SK-N-DZ (cell line): Measurements from ENCODE around the gene TNXB.
"Not testable (repeated sequence)": the region's sequence is repeated elsewhere in the genome, so short reads cannot be mapped to it uniquely, and the experiment has no call there.

Experiments
- DNase-seq: peaks from one replicate; pipeline ENCODE4 v3.0.0-alpha.2; 2015; ENCODE audit warnings: low spot score

Gene TNXB

DNA sequence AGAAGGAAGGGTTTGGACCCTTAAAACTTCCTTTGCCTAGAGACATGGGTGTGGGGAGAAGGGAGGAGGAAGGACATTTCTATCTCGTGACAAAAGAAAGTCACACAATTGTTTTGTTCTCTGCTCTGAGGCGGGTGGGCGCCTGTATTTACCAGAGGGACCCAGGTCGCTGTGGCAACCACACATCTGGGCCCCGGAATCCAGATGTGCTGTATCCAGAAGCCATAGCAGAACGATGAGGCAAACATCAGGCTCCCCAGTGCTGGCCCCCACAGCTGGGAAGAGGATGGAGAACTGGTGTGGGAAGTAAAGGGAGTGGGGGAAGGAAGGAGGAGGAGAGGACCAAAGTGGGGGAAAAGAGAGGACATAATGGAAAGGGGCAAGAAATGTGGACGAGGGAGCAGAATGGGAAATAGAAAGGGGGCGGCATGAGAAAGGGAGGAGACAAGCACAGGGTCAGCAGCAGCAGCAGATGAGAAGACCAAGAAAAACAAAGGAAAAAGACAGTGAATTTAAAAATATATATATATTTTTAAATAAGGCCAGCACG lies 3.4 kb upstream of the TNXB start:
- no peak for DNase-seq

DNA sequence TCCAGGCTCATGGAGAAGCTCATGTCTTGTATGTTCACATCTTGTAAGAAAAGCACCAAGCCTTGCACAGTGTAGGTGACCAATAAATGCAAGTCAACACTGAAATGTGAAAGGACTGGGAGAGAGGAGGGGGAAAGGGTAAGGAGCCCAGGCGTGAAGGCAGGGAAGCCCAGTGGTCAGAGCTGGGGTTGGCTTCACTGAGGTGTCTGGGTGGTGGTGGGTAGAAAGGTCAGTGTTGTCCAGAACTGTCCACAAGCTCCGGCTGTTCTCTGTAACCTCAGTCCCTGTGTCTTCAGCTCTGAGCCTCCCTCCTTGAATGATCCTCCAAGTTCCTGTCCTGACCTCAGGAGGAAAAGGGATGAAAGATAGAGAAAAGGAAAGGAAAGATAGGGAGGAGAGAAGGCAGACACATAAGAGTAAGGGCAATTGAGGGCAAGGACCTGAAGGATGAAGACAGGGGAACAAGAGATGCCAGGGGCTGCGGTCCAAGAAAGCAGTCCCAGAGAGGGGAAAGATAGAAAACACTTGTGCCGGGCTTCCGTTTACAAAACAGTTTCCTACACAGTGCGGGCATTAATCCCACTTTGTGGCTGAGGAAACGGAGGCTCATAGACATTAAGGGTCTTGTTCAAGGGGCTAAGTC lies 2.4 kb upstream of the TNXB start:
- DNase-seq, result no peak

DNA sequence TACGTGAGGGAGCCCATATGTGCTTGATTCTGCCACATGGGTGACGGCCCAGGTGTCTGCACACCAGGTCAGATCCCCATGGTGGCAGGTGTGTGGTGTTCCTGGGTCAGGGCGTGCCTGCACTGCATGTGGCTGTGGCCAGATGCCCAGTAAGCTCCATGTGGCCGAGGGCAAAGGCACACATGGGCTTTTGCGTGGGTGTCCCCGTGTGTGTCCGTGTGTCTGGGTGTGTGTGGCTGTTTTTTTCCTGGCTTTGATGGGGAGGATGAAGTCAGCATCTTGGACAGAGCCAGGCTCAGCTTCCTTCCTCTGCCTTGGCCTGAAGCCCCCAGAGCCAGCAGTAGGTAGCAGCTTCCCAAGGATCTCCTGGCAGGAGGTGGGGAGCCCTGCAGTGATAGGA lies 1.5 kb upstream of the TNXB start:
- DNase-seq, result no peak

DNA sequence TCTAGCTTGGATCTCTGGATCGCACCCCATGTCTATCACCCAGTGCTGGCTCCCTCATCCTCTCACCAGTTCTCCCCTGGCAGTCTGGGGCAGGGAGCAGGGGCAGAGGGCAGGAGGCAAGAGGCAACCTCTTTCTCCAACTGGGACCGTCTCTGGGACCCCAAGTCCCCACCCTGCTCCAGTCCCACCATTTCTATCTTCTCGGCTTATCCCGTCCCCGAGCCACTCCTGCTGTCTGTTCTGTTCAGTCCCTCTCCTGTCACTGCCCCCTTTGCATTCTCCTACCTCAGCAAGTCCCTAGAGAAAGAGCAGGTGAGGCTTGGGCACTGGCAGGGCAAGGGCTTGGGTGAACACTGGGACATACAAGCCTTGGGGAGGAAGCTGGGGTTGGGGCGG lies 625 bp upstream of the TNXB start:
- no peak for DNase-seq

DNA sequence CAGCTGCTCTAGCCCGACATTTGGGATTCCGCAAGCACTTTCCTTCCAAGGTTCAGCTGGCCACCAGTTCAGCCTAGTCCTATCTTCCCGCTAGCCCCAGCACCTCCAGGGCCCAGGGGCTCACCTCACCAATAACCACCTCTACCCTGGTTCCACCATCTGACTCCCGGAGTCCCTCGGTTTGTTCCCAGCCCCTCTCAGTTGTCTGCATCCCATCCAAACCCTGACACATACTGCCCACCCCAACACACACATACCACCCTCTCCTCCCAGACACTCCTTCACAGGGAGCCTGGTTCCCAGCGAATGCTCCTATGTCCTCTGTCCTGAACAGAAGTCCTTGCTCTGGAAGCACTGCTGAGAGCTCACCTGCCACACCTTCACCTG lies 418 bp downstream of the TNXB start:
- no peak for DNase-seq

DNA sequence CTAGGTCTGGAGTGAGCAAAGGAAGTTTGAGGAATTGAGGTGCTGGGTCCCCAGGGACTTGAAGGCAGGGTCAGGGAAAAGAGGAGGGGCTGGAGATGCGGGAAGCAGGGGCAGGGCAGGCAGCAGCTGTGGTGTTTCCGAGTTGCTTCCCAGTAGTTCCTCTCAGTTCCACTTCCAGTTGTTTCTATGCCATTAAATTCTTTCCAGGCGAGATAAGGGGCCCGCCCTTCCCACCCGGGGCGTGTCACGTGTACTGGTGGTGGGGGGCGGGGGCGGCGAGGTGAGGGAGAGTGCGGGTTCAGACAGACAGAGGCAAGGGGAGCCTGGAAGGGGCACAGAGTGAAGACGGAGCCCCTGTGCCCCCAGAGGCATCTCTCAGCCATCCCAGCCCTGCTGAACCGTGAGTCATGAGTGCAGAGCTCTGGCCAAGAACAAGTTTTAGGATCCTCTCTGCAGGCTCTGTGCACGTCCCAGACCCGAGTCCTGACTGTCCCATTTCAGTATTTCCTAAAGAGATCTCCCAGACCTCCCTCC lies 977 bp downstream of the TNXB start:
- DNase-seq, result no peak

DNA sequence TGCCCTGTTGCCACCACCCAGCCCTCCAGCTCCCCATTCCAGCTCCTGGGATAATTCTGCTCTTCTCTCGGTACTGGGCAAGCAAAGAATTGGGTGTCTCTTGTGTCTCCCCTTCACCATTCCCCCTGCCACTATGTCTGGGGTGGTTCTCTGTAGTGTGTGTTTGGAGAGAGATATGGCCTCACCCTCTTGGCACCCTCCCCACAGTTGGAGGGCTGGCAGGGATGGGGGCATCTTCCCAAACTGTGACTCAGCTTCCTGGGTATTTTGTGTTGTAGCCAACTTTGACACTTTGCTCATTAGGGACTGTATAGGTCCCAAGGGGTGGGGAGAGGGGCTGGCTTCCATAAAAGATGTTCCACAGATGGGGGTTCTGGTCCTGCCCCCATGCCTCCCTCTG lies 1.7 kb downstream of the TNXB start:
- no peak for DNase-seq

DNA sequence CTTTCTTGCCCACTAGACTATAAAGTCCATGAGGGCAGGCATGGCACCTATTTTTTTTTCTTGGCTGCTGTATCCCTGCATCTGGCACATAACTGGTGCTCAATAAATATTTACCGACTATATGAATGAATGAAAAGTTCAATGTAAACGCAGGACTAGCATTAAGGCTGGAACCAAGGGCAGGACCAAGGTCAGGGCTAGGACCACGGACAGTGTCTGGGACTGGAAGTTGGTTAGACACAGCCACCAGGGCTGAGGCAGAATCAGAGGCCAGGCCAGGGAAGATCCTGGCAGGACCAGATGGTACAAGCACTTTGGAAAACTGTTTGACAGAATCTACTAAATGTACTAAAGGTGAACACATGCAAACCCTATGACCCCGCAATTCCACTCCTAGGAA lies 3.7 kb downstream of the TNXB start:
- no peak for DNase-seq

DNA sequence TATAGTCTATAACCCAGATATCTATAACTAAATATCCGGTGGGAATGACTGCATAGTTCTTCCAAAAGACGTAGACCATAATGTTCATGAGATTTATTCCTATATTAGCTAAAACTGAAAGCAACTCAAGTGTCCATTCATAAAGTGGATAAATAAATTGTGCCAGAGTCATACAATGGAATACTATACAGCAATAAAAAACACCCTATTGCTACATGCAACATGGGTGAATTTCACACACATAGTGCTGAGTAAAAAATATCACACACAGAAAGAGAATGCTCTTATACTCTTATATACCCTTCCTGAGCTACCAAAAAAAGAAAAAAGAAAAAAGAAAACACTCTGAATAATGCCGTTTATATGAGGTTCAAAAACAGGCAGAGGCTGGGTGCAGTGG lies 6.9 kb downstream of the TNXB start:
- no peak for DNase-seq

DNA sequence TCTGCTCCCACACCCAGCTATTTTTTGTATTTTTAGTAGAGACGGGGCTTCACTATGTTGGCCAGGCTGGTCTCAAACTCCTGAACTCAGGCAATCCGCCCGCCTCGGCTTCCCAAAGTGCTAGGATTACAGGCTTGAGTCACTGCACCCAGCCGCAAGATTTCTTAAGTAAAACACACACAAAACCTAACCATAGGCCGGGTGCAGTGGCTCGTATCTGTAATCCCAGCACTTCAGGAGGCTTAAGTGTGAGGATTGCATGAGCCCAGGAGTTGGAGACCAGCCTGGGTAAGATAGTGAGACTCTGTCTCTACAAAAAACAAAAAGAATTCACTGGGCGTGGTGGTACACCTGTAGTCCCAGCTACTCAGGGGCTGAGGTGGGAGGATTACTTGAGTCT lies 8.9 kb downstream of the TNXB start:
- not testable (repeated sequence) for DNase-seq

DNA sequence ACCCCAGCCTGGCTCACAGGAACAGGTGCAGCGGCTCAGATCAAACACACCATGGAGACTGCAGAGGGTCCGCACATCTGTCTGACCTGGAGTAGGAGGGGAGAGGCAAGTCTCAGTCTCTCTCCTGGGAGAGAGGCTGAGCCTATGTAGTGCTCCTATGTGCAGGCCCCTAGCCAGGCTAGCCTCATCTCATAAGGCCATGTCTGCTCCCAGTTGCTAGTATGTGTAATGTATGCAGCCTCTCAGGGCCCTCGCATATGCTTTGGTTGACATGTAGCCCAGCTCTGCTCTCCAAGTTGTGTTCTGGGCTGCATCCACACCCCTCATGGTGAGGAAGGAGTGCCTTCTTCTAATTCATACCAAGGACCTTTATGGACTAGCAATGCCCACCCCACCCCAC lies 11.8 kb downstream of the TNXB start:
- no peak for DNase-seq

DNA sequence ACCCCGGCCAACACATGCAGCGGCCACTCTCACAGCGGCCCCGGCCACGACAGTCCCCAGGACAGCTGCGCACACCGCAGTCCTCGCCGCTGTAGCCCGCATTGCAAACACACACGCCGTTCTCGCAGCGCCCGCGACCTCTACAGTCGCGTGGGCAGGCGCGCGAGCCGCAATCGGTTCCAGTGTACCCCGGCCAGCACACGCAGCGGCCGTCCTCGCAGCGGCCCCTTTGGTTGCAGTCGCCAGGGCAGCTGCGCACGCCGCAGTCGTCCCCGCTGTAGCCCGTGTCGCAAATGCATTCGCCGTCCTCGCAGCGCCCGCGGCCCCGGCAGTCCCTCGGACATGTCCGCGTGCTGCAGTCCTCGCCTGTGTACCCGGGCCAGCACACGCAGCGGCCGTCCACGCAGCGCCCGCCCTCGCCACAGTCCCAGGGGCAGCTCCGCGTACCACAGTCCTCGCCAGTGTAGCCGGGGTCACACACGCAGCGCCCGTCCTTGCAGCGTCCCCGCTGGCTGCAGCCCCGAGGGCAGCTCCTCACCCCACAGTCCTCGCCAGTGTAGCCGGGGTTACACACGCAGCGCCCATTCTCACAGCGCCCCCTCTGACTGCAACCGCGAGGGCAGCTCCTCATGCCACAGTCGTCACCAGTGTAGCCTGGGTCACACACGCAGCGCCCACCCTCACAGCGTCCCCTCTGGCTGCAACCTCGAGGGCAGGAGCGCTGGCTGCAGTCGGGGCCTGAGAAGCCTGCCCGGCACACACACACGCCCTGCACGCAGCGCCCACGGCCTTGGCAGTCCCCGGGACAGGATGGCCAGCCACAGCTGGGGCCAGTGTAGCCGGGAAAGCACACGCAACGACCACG lies 12.5 kb downstream of the TNXB start:
- no peak for DNase-seq

DNA sequence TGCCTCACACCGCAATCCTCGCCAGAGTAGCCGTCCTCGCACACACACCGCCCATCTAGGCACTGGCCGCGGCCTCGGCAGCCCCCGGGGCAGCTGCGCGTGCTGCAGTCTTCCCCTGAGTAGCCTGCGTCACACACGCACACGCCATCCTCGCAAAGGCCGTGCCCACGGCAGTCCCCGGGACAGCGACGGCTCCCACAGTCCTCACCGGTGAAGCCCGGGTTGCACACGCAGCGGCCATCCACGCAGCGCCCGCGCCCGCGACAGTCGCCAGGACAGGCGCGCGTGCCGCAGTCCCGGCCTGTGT lies 13.1 kb downstream of the TNXB start:
- DNase-seq, result no peak

DNA sequence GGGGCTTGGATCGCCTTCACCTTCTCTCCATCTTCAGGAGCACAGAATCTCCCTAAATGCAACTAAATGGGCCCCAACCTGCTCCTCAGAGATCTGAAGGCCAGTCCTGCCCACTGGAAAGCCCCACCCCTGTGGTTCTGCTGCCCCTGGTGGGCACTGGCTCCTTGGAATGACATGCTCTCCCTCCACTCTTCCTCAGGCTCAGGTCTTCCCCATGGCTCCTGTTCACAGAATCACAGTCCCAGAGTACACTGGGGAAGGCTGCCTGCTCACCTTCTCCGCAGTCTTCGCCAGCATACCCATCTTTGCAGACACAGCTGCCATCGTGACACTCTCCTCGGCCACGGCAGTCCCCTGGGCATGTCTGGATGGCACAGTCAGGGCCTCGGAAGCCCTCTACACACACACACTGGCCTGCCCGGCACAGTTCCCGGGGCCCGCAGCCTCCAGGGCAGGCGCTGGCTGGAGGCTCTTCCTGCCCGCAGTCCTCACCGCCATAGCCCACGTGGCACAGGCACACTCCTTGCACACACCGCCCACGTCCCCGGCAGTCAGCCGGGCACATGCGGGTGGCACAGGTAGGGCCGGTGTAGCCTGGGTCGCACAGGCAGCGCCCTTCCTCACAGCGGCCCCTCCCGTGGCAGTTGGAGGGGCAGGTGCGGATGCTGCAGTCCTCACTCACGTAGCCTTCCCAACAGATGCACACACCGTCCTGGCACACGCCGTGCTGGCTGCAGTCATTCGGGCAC lies 13.6 kb downstream of the TNXB start:
- no peak for DNase-seq

DNA sequence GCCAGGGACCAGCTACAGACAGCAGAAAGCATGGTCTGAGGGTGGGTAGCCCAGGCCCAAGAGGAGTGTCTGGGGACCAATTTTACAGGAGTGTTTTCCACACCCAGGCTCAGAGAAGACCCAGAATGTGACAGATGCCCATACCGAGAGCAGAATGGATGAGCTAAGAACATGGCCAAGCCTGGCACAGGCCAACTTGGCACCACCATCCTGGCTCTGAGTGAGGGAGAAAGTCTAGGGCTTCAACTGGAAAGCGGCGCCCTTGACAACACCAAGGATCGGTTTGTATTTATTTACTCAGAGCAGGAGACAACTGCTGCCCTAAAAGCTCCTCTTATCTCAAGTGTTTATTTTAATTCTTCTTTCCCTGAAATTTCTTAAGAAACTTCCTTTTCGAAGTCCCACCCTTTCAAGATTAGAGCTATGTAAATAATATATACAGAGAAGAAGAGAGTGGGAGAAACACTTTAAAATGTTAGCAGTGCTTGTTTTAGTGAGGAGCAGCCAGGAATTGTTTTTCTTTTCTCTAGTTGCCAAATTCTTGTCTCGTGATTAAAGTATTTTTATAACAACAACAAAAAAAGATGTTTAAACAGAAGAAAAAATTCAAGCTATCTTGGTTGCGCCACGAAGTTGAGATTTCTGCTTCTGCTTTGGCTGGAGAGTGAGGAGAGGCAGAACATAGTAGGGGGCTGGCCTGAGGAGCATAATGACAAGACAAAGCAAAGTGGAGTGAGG lies 16.2 kb downstream of the TNXB start:
- no peak for DNase-seq

DNA sequence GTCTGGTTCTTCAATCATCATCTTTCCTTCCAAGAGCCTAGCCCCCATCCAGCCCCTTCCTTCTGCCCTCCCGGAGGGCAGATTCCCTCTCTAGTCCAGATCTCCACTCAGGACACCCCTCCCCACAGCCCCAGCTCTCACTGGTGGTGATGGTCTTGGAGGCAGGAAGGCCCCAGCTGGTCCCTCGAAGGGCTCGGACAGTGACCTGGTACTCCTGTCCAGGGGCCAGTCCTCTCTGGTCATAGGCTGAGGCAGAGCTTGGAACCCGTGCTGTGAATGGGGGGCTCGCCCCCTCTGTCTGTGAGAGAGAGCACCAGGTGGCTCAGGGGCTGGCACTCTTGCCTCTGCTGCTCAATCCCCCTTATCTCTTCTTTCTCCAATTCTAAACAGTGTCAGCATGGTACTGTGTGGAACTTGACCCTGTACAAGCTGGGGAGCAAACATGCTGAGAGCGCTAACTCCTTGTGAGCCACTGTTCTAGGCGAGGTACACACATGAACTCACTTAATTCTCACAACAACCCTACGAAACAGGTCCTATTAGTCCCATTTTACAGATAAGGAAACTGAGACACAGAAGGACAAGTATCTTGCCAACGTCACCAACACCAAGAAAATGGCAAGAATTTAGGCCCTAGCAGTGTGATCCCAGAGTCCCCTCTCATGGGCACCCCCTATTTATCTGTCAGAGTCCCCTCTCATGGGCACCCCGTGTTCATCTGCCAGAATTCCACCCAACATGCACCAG lies 19.9 kb downstream of the TNXB start:
- no peak for DNase-seq

DNA sequence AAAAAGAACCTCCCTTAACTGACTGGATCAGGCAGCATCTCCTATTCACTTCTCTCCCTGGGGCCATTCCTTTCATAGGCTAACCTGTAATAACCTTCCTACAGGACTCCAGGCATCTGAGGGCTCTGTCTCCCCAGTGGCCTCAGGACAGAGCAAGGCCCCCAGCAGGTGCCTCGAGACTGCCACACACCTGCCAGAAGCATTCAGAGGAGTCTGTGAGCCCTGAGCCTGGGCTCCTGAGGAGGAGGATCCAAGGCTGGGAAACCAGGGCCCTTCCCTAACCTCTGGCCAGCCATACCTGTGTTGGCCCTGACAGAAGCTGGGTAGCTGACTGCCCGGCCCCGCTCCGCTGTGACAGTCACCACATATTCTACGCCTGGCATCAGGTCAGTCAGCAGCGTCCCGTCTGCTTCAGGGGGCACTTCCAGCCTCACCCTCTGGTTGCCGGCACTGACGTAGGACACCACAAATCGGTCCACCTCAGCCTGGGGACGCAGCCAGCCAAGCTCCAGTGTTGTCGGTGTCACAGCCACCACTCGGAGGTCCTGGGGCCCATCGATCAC lies 20.6 kb downstream of the TNXB start:
- DNase-seq, result no peak

DNA sequence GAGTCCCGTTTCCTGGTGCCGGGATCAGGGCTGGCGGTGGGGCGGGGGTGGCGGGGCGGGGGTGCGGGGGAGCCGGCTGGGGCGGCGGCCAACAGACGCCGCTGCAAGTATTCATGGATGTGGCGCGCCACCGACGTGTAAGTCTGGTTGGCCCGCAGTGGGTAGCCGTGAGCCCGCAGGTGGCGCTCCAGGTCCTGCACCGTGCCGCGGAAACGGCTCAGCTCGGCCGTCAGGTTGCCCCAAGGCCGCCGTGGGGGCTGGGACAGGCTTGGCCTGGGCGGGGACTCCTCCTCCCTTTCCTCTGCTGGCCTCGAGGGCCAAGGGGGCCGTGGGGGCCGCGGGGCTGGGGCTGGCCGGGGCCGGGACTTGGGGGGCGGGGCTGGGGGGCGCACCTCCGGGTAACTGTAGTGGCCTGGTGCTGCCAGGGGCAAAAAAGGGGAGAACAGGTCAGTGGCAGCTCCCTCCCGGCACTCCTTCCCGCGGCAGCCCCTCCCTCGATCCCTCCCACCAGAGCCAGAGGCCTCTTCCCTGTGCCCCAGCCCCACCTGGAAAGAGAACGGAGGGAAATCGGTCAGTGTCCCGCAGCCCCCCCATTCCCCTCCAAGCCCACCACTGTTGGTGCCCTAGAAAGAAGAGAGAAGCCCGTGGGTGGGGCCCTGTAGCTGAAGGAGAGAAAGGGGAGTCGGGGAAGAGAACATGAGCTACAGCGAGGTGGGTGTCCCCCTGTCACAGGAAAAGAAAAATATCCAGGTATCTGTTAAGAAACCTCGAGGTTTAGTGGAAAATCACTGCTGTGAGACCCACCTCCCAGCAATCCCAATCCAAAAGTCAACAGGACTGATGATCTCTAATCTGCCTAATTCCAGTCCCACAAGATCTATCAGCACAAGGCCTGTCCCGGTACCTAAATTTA lies 21.3 kb downstream of the TNXB start:
- peak; percentile 43 for DNase-seq
